T-cell (primary cell): ENCODE results near the gene ASCC1. TPM values are rescaled to one million over a fixed set of nuclear protein-coding genes. Genes with fewer than 3 reads are reported as not detected.

Source experiments
- ATAC-seq, 4 experiments: fragments of 200-7000 bp in 3 of 4; fragments of 150-1000 bp in 1 of 4; cut with Tn5 transposase; replicated peaks in 1 of 4; 1 replicate in 3 of 4; 2 replicates in 1 of 4; pipeline ENCODE4 v1.10.0; 2021; ENCODE audit warnings: moderate library complexity in 3 of 4, mild to moderate bottlenecking in 2 of 4, moderate number of reproducible peaks in 1 of 4
- CTCF ChIA-PET, 2 donors: fragments of 300-600 bp; sonication (Branson Sonifier 250); formaldehyde crosslinking; loops; one replicate each; lab custom pipeline; 2022; ENCODE audit warnings: antibody characterized with exemption in 2 of 2; lab: Charles Lee
- POLR2A ChIA-PET, 2 donors: fragments of 300-600 bp; sonication (Branson Sonifier 250); formaldehyde crosslinking; loops; one replicate each; lab custom pipeline; 2022; ENCODE audit warnings: antibody characterized with exemption in 2 of 2; lab: Charles Lee
- DNase-seq, 35 experiments: peaks; one replicate each; pipeline versions ENCODE4 v3.0.0 to v3.0.0-alpha.2; 2013 to 2023
- H3K27ac ChIP-seq: one replicate; pipeline ENCODE4 v1.5.1; 2013; ENCODE audit warnings: low read length
- H3K27me3 ChIP-seq, 2 experiments: replicated peaks in 1 of 2; 1 replicate in 1 of 2; 2 replicates in 1 of 2; pipeline versions ENCODE4 v1.6.1 to v1.7.0; 2013; ENCODE audit warnings: low read length in 1 of 2, mixed read lengths in 1 of 2; ENCODE audit not compliant: control insufficient read depth in 2 of 2, insufficient read depth in 2 of 2; ENCODE audit errors: extremely low read depth in 1 of 2
- H3K36me3 ChIP-seq, 2 donors: 1 replicate in 1 of 2; 2 replicates in 1 of 2; pipeline versions ENCODE4 v1.6.1 to v1.7.0; 2013; ENCODE audit warnings: low read length in 1 of 2; ENCODE audit not compliant: control insufficient read depth in 2 of 2, insufficient read depth in 1 of 2; ENCODE audit errors: extremely low read depth in 1 of 2
- H3K4me1 ChIP-seq, 2 experiments: 1 replicate in 1 of 2; 2 replicates in 1 of 2; pipeline versions ENCODE4 v1.6.1 to v1.7.0; 2013; ENCODE audit warnings: low read length in 2 of 2, mixed read lengths in 1 of 2; ENCODE audit not compliant: insufficient read depth in 2 of 2, control insufficient read depth in 1 of 2; ENCODE audit errors: extremely low read depth in 1 of 2
- H3K4me3 ChIP-seq, 2 donors: 1 replicate in 1 of 2; 2 replicates in 1 of 2; pipeline versions ENCODE4 v1.5.1 to v1.7.0; 2013; ENCODE audit warnings: mild to moderate bottlenecking in 2 of 2, low read length in 1 of 2, moderate library complexity in 1 of 2; ENCODE audit not compliant: control insufficient read depth in 1 of 2; ENCODE audit errors: extremely low read depth in 1 of 2
- H3K9me3 ChIP-seq: 2 replicates; pipeline ENCODE4 v1.7.0; 2013
- H3K27ac Mint-ChIP-seq, 2 donors: one replicate each; pipeline ENCODE4 v1.8.0; 2020 to 2021; ENCODE audit warnings: mild to moderate bottlenecking in 2 of 2, mixed read lengths in 2 of 2
- H3K27me3 Mint-ChIP-seq, 2 donors: one replicate each; pipeline ENCODE4 v1.8.0; 2021 to 2022; ENCODE audit warnings: mixed read lengths in 2 of 2
- H3K36me3 Mint-ChIP-seq: one replicate; pipeline ENCODE4 v1.8.0; 2021; ENCODE audit warnings: mixed read lengths
- H3K4me1 Mint-ChIP-seq, 3 donors: one replicate each; pipeline ENCODE4 v1.8.0; 2020 to 2022; ENCODE audit warnings: mixed read lengths in 3 of 3, mild to moderate bottlenecking in 1 of 3
- H3K4me3 Mint-ChIP-seq, 3 donors: one replicate each; pipeline ENCODE4 v1.8.0; 2020 to 2022; ENCODE audit warnings: mild to moderate bottlenecking in 3 of 3, mixed read lengths in 3 of 3, moderate library complexity in 3 of 3
- H3K9me3 Mint-ChIP-seq, 3 donors: one replicate each; pipeline ENCODE4 v1.8.0; 2020 to 2022; ENCODE audit warnings: mixed read lengths in 3 of 3
- WGBS: methylation state at CpG from one replicate; pipeline ENCODE4 v1.1.5; 2013; ENCODE audit warnings: missing lambda C conversion rate; ENCODE audit not compliant: insufficient coverage; 5-methylcytosine and 5-hydroxymethylcytosine counted together
- total RNA-seq, 35 experiments: library from RNA in 6 of 35; stranded (reverse) in 6 of 35; fragments of 120-200 nt in 1 of 35; gene quantifications; one replicate each; pipeline versions ENCODE4 v1.2.1 to v1.2.4 and lab custom pipeline; 2013 to 2026

Gene ASCC1
- total RNA-seq, 5 donors from 2014 or later (not counting 1 experiment from before 2014, with no cell fraction given) = 15.7 to 24.1 (median 21.7) TPM

DNA sequence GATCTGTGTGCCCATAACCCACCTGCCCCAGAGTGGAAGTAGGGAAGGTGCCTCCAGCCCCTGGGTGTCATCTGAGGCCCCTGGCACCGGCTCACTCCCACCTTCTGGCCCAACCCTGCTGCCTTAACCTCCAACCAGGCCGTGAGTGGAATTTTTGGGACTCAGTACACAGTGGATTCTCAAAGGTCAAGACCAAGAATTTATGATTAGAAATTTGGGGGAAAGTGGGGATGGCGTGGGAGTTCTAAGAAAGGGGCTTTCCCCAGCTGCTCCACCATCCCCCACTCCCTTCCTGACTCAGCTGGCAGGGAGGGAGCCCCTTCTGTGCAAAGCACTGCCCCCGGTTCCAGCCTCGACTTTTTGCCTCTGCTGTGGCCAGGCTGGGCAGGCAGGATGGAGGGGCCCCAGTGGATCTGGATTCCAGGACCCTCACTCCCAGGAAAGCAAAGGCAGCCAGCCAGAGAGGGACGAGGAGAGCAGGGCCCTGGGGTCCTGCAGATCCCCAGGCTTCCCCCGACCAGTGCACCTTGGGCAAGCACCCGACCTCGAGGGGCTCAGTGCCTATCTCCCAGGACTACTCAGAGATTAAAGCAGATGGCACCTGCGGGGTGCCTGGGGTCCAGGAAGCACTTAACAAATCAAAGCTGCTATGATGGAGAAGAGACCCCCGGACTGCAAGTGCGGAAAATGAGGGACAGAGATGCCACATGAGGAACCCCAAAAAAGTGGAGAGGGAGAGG, 140.5 kb downstream of the ASCC1 start:
- Histone ChIP-seq H3K27ac (peak overlapping the region; percentile 65), H3K36me3 (peaks cover 16 to 65% of the 10 kb centered on the region in 2 donors), H3K4me1 (peaks cover 29 to 97% of the 10 kb centered on the region in 2 experiments), H3K4me3 (no peak overlapping the region), H3K9me3 (no peaks in the 10 kb centered on the region), H3K27me3 (no peaks in the 10 kb centered on the region)
- ChIA-PET POLR2A (no interaction called here), CTCF (interaction anchor here in 1 of 2 donors (1.8 kb wide), 1 partner anchor 27 kb away, joined by 8 read pairs; no protein-coding TSS in a partner anchor)
- peak overlapping the region; percentile 60 to 91 for H3K27ac Mint-ChIP-seq
- H3K27me3 Mint-ChIP-seq = no peaks in the 10 kb centered on the region
- ATAC-seq = no peak
- H3K9me3 Mint-ChIP-seq = no peaks in the 10 kb centered on the region
- DNase-seq = peak in 1 of 35 experiments; percentile 6
- H3K36me3 Mint-ChIP-seq = peaks cover 29% of the 10 kb centered on the region
- H3K4me1 Mint-ChIP-seq = peaks cover 83 to 92% (median 90%) of the 10 kb centered on the region in 3 donors
- H3K4me3 Mint-ChIP-seq = peak overlapping the region; percentile 6 to 96 (median 9)
- WGBS = 72% methylated on average over 8 of the region's 12 CpGs

DNA sequence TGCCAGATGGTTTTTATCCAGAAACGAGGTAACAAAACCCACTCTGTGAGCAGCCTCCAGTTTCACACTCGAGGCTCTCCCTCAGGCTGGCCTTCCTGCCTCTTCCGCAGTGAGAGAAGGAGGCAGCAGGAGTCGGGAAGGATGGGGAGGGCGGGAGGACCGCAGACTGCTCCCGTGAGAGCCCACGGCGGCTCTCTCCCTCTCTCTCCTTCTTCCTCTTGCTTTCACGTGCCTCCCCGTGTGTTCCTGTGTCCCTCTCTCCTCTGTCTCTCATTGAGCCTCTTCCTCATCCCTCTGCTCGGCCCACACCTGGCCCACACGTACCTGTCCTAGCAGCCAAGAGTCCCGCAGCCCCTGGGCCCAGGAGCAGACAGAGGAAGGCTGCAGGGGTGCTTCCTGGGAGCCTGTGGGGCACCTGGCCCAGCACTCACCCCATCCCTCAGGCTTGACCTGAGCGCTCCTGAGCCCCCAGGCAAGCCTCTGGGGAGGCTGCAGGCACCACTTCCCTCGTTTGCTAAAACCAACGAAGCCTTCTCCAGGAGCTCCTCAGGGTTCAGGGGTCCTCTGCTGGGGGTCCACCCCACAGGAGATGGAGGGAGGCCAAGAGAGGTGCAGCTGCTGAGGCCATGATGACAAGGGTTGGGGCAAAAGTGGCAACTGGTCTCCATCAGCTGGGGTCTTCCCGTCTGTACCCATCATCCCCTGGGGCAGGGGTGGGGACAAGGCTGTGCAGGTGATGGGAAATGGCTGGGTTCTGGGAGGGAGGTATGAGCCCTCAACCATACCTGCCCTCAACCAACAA, 141.3 kb downstream of the ASCC1 start:
- Mint-ChIP-seq H3K27ac (peak overlapping the region; percentile 71 to 91), H3K27me3 (no peaks in the 10 kb centered on the region), H3K9me3 (no peaks in the 10 kb centered on the region), H3K4me3 (peak overlapping the region in 1 of 3 donors; percentile 96), H3K4me1 (peaks cover 79 to 89% (median 85%) of the 10 kb centered on the region in 3 donors), H3K36me3 (peaks cover 34% of the 10 kb centered on the region)
- ChIA-PET POLR2A (interaction anchor here in 1 of 2 donors (0.6 kb wide), 1 partner anchor 155 kb away, joined by 3 read pairs; no protein-coding TSS in a partner anchor), CTCF (no interaction called here)
- no peak for ATAC-seq
- peaks cover 21 to 96% of the 10 kb centered on the region in 2 experiments for H3K4me1 ChIP-seq
- H3K36me3 ChIP-seq = peaks cover 16 to 66% of the 10 kb centered on the region in 2 donors
- H3K4me3 ChIP-seq = no peak overlapping the region
- WGBS = 82% methylated on average over 8 of the region's 18 CpGs
- peak overlapping the region; percentile 65 for H3K27ac ChIP-seq
- no peak for DNase-seq
- no peaks in the 10 kb centered on the region for H3K27me3 ChIP-seq
- no peaks in the 10 kb centered on the region for H3K9me3 ChIP-seq

DNA sequence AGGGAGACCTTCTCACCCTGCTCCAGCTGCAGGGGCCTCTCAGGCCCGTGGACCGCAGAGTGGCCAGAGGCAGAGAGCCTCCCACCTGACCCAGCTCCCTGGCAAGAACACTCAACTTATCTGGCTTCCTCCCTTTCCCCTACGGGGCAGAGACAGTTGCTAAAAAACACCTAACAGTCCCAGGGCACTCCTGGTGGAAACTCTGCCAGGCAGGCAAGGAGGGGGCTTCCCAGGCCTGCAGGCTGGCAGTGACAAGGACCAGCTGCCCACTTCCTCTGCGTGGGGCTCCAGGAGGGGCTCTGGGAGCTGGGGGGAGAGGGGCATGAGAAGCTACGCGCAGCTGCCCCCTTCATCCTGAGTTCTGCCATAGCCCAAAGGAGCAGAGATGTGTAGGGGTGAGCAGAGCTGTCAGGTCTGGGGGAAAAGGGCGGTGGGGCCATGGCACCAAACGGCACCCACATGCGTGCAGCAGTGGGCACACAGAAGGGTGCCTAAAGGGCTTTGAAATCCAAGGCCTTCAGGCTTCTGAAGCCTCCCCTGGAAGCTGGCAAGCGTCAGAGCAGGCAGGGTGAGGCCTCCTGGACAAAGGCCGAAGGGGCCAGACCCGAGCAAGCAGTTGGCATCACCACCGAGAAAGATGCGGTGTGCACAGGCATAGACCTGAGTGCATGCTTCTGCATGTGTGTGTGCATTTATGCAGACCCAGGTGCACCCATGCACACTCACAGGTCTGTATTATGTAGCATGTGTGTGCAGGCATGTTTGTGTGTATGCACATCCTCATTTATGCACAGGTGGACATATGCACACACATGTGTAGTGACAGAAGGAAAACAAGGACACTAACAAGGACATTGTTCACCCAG, 142.1 kb downstream of the ASCC1 start:
- Histone ChIP-seq H3K9me3 (no peaks in the 10 kb centered on the region), H3K27me3 (no peaks in the 10 kb centered on the region), H3K4me1 (peaks cover 14 to 90% of the 10 kb centered on the region in 2 experiments), H3K36me3 (peaks cover 16 to 74% of the 10 kb centered on the region in 2 donors), H3K4me3 (no peak overlapping the region), H3K27ac (peak overlapping the region; percentile 20)
- Mint-ChIP-seq H3K4me1 (peaks cover 75 to 89% (median 80%) of the 10 kb centered on the region in 3 donors), H3K9me3 (no peaks in the 10 kb centered on the region), H3K4me3 (peak overlapping the region in 1 of 3 donors; percentile 96), H3K36me3 (peaks cover 42% of the 10 kb centered on the region), H3K27ac (peak overlapping the region; percentile 15 to 91), H3K27me3 (no peaks in the 10 kb centered on the region)
- WGBS = 76% methylated on average over 11 of the region's 14 CpGs
- CTCF ChIA-PET = interaction anchor here (0.6 to 1.5 kb wide), 3 partner anchors 25 to 252 kb away, joined by 3 to 5 read pairs (median 3); no protein-coding TSS in a partner anchor
- DNase-seq = no peak
- POLR2A ChIA-PET = interaction anchor here in 1 of 2 donors (0.6 kb wide), 1 partner anchor 155 kb away, joined by 3 read pairs; no protein-coding TSS in a partner anchor
- no peak for ATAC-seq

DNA sequence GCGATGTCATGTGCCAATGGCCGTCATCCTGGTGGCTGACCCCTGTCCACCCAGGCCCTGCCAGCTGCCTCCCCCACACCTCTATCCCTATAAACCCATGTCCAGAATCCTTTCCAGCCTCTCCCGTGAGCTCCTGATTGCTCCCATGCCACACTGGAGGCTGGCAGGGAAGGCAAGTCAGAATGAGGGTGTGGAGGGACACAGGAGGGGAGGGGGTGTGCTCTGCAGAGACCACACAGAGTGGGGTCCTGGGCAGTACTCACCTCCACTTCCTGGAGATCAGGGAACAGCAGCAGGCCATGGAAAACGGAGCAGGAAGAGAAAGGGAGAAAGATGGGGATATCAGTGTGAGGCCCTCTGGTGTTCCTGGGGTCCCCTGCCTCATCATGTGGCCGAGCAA, 143.4 kb downstream of the ASCC1 start:
- CTCF ChIA-PET = interaction anchor here in 1 of 2 donors (1.5 kb wide), 1 partner anchor 24 kb away, joined by 5 read pairs; no protein-coding TSS in a partner anchor
- no peak for ATAC-seq

DNA sequence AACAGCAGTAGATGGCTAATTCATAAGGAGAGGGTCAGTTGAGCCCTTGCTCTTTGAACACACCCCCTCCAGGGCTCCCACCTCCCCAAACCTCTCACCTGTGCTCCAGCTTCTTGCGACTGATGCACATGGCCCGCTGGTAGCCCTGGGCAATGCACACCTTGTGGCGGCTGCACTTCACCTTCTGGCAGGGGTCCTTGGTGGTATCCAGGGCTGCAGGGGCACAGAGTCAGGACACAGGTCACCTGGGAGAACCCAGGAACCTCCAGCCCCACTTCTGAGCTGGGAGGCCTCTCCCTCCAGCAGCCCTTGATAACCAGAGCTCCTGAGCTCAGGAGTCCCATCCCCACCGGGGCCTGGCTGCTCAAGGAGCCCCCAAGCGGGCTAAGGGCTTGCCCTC, 144.0 kb downstream of the ASCC1 start:
- Mint-ChIP-seq H3K9me3 (no peaks in the 10 kb centered on the region), H3K27ac (peak overlapping the region; percentile 64 to 67), H3K36me3 (peaks cover 38% of the 10 kb centered on the region), H3K27me3 (no peaks in the 10 kb centered on the region), H3K4me3 (peak overlapping the region in 1 of 3 donors; percentile 32), H3K4me1 (peaks cover 60 to 78% (median 69%) of the 10 kb centered on the region in 3 donors)
- no peaks in the 10 kb centered on the region for H3K9me3 ChIP-seq
- H3K4me3 ChIP-seq = no peak overlapping the region
- CTCF ChIA-PET = interaction anchor here in 1 of 2 donors (0.6 kb wide), 1 partner anchor 23 kb away, joined by 8 read pairs; no protein-coding TSS in a partner anchor
- H3K4me1 ChIP-seq = peaks cover 9 to 71% of the 10 kb centered on the region in 2 experiments
- H3K36me3 ChIP-seq = peaks cover 16 to 90% of the 10 kb centered on the region in 2 donors
- no peak for ATAC-seq
- POLR2A ChIA-PET = interaction anchor here (0.6 to 1.5 kb wide), 3 partner anchors 11 to 147 kb away, joined by 3 to 8 read pairs (median 5); no protein-coding TSS in a partner anchor
- DNase-seq = no peak
- H3K27ac ChIP-seq = no peak overlapping the region
- WGBS = 100% methylated on average over 3 of the region's 5 CpGs
- no peaks in the 10 kb centered on the region for H3K27me3 ChIP-seq

More for the DNA sequence above, 143.4 kb downstream of the ASCC1 start:
- Mint-ChIP-seq H3K9me3 (no peaks in the 10 kb centered on the region), H3K36me3 (peaks cover 40% of the 10 kb centered on the region), H3K27ac (peak overlapping the region; percentile 36 to 64), H3K4me1 (peaks cover 66 to 84% (median 75%) of the 10 kb centered on the region in 3 donors), H3K27me3 (no peaks in the 10 kb centered on the region), H3K4me3 (no peak overlapping the region)
- no peaks in the 10 kb centered on the region for H3K9me3 ChIP-seq
- no peaks in the 10 kb centered on the region for H3K27me3 ChIP-seq
- no peak overlapping the region for H3K27ac ChIP-seq
- H3K4me3 ChIP-seq = no peak overlapping the region
- POLR2A ChIA-PET = interaction anchor here (0.6 to 1.3 kb wide), 2 partner anchors 10 to 147 kb away, joined by 3 to 4 read pairs; no protein-coding TSS in a partner anchor
- peaks cover 11 to 87% of the 10 kb centered on the region in 2 donors for H3K36me3 ChIP-seq
- 100% methylated on average over 4 of the region's 5 CpGs for WGBS
- DNase-seq = no peak
- H3K4me1 ChIP-seq = peaks cover 9 to 77% of the 10 kb centered on the region in 2 experiments
